OCI-LY7 (cell line): Measurements from ENCODE around the gene TMC1.

ENCODE experiments used
- EZH2phosphoT487 ChIP-seq: fragments of 200-600 bp; sonication (generic); IDR thresholded peaks from 2 replicates; pipeline ENCODE4 v1.6.1; 2018; ENCODE audit warnings: low read depth, borderline replicate concordance, mild to moderate bottlenecking, mixed run types, antibody characterized with exemption, low read length, moderate library complexity, mixed read lengths
- TF ChIP-seq, protein P1 (sequence below): fragments of 200-600 bp; sonication (generic); conservative IDR thresholded peaks from 2 replicates; pipeline ENCODE4 v1.5.1; 2014; ENCODE audit warnings: mild to moderate bottlenecking, antibody characterized with exemption, low read length, moderate library complexity, mixed read lengths

DNA sequence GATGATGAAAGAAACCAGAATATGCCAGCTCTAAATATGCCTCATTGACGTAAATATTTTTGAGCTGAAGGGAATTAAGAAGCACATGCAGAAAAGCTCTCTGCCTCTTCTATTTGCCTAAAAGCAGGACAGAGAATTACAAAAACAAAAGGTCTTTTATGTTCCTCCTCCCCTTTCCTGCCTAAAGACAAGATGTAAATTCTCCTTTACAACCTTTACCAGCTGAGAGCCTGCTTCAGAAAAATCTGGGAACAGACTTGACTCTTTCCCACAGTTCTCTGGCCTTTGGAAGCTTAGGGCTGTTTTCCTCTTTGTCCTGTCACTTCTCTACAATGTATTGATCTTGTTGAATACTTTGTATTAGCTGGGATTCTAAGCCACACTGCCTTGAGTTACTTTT is 199.7 kb downstream of the TMC1 start:
- TF ChIP-seq, protein P1, sequence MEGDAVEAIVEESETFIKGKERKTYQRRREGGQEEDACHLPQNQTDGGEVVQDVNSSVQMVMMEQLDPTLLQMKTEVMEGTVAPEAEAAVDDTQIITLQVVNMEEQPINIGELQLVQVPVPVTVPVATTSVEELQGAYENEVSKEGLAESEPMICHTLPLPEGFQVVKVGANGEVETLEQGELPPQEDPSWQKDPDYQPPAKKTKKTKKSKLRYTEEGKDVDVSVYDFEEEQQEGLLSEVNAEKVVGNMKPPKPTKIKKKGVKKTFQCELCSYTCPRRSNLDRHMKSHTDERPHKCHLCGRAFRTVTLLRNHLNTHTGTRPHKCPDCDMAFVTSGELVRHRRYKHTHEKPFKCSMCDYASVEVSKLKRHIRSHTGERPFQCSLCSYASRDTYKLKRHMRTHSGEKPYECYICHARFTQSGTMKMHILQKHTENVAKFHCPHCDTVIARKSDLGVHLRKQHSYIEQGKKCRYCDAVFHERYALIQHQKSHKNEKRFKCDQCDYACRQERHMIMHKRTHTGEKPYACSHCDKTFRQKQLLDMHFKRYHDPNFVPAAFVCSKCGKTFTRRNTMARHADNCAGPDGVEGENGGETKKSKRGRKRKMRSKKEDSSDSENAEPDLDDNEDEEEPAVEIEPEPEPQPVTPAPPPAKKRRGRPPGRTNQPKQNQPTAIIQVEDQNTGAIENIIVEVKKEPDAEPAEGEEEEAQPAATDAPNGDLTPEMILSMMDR: no peak
- TF ChIP-seq EZH2phosphoT487: no peak
